Endothelial cell (in vitro differentiated cells): ENCODE measurements around the gene SF3B3. TPM values are rescaled to one million over a fixed set of nuclear protein-coding genes. Genes with fewer than 3 reads are reported as not detected.
A peak's percentile ranks its signal among the peaks of the same experiment; 100 is the strongest.
"Not testable (repeated sequence)": the region's sequence is repeated elsewhere in the genome, so short reads cannot be mapped to it uniquely, and the experiment has no call there.

Source experiments
- DNase-seq: peaks from one replicate; pipeline ENCODE4 v3.0.0; 2021; ENCODE audit warnings: low spot score
- H3K27ac Mint-ChIP-seq: one replicate; pipeline ENCODE4 v1.8.0; 2021; ENCODE audit warnings: mixed read lengths, inconsistent platforms; ENCODE audit not compliant: unreplicated experiment
- H3K27me3 Mint-ChIP-seq: one replicate; pipeline ENCODE4 v1.8.0; 2021; ENCODE audit warnings: mild to moderate bottlenecking, moderate library complexity, mixed read lengths, inconsistent platforms; ENCODE audit not compliant: unreplicated experiment
- H3K36me3 Mint-ChIP-seq: one replicate; pipeline ENCODE4 v1.8.0; 2021; ENCODE audit warnings: mild to moderate bottlenecking, low read depth, mixed read lengths, inconsistent platforms; ENCODE audit not compliant: unreplicated experiment
- H3K4me1 Mint-ChIP-seq: one replicate; pipeline ENCODE4 v1.8.0; 2021; ENCODE audit warnings: mild to moderate bottlenecking, mixed read lengths, inconsistent platforms; ENCODE audit not compliant: unreplicated experiment
- H3K4me3 Mint-ChIP-seq: one replicate; pipeline ENCODE4 v1.8.0; 2021; ENCODE audit warnings: mild to moderate bottlenecking, mixed read lengths, inconsistent platforms; ENCODE audit not compliant: unreplicated experiment
- H3K9me3 Mint-ChIP-seq: one replicate; pipeline ENCODE4 v1.8.0; 2021; ENCODE audit warnings: mixed read lengths, inconsistent platforms; ENCODE audit not compliant: unreplicated experiment
- CTCF ChIP-seq: fragments of 200-600 bp; sonication (generic); IDR thresholded peaks from one replicate; pipeline ENCODE4 v1.5.0; 2021; ENCODE audit warnings: antibody characterized with exemption; ENCODE audit not compliant: unreplicated experiment
- total RNA-seq: library from RNA; stranded (reverse); fragmentation: NEBNext Ultra II Directional; extraction: Animal tissue kit (Norgen Biotek cat#: 25700); gene quantifications from one replicate; pipeline ENCODE4 v1.2.1, GENCODE V29; 2021; ENCODE audit not compliant: unreplicated experiment

The SF3B3 gene
- total RNA-seq, 1 donor from 2014 or later = 228 TPM

DNA sequence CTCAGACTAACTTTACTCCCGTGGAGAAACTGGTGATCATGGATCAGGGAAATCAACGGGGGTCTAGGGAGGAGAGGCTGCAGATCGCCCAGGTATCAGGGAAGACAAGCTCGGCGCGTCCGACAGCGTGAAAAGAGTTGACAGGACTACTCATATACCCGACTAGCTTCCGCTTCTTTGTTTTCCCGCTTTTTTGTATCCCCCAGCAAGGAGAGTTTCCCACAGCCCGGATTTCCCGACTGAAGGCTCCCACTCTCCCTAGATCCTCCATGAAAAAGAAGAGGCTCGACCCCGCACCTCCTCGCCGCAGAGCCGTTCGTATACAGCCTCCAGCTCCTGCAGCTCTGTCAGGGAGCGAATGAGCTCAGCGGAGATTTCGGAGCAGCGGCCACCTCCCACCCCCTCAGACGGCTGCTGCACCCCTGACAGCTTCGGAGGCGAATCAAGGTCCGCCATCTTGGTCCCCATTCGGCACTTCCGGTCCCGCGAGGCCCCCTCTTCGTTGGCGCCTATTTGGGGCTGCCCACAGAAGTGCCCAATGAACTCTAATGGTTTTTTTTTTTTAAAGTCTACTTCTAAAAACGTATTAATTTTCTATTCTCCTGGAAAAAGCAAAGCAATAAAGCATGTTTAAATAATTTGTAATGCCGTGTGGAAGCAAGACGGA, 407 bp upstream of the SF3B3 start, which contains the start of gene COG4:
Gene COG4, minus strand, starts transcription at position 479 of the 667 bp plus-strand sequence. Its CDS starts 11 bp downstream, at position 468.
- DNase-seq = peak; percentile 87
- Mint-ChIP-seq H3K4me3 (peak within 1 kb of the TSS; percentile 100), H3K27ac (peak within 1 kb of the TSS; percentile 98), H3K4me1 (peaks cover 32% of the 10 kb centered on the region), H3K36me3 (peaks cover 6% of the 10 kb centered on the region), H3K9me3 (no peaks in the 10 kb centered on the region), H3K27me3 (peaks cover 4% of the 10 kb centered on the region)
- no peak for TF ChIP-seq CTCF

DNA sequence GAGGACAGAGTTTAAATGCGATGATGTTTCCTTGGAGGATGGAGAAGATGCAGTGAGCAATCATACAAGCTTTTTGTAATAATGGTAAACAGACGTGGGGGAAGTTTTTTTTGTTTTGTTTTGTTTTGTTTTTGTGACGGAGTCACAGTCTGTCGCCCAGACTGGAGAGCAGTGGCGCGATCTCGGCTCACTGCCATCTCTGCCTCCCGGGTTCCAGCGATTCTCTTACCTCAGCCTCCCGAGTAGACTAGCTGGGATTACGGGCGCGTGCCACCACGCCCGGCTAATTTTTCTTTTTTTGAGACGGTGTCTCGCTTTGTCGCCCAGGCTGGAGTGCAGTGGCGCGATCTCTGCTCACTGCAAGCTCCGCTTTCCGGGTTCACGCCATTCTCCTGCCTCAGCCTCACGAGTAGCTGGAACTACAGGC, 796 bp downstream of the SF3B3 start:
- H3K27me3 Mint-ChIP-seq, H3K36me3 Mint-ChIP-seq, H3K9me3 Mint-ChIP-seq: not testable (repeated sequence)
- H3K27ac Mint-ChIP-seq = peak overlapping the region; percentile 98
- peak; percentile 7 for DNase-seq
- peaks cover 32% of the 10 kb centered on the region for H3K4me1 Mint-ChIP-seq
- peak overlapping the region; percentile 100 for H3K4me3 Mint-ChIP-seq

DNA sequence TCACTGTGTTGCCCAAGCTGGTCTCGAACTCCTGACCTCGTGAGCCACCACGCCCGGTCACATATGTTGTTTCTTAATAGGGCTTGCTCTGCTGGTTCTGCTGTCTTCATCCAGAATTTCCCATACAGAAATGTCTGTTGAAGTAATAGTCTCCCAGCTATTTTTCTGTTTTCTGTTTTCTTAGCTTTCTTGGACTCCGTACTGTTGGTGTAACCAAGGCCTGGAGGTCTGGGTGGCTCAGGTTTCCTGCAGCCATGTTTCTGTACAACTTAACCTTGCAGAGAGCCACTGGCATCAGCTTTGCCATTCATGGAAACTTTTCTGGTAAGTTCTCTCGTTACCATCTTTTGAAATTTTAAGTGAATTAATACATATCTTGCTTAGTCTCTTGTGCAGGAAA, 2.8 kb downstream of the SF3B3 start:
- H3K27ac Mint-ChIP-seq = no peak overlapping the region
- H3K36me3 Mint-ChIP-seq = peaks cover 17% of the 10 kb centered on the region
- no peaks in the 10 kb centered on the region for H3K9me3 Mint-ChIP-seq
- peaks cover 6% of the 10 kb centered on the region for H3K27me3 Mint-ChIP-seq
- peaks cover 32% of the 10 kb centered on the region for H3K4me1 Mint-ChIP-seq
- TF ChIP-seq CTCF = no peak
- H3K4me3 Mint-ChIP-seq = peak overlapping the region; percentile 85
- no peak for DNase-seq

DNA sequence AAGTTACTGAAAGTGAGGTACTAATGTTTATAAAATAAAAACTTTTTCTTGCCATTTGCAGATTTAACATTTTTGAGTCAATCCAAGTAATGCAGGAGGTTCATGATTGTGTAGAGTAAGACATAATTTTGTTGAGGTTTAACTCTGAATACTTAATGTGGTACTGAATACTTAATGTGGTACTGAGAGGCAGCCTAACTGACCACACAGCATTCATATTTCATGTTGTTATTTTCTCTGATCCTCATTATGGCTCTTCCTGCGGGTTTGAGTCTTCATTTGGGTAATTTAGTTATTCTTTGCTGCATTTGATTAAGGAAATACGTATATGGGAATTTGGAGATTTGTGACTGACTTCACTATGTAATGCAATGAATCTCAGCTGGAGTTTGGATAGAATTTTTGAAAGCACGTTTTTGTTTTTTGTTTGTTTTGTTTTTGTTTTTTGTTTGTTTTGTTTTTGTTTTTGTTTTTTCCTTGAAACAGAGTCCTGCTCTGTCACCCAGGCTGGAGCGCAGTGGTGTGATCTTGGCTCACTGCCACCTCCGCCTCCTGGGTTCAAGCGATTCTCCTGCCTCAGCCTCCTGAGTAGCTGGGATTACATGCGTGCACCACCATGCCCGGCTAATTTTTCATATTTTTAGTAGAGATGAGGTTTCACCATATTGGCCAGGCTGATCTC, 3.8 kb downstream of the SF3B3 start:
- H3K4me1 Mint-ChIP-seq = peaks cover 31% of the 10 kb centered on the region
- no peaks in the 10 kb centered on the region for H3K9me3 Mint-ChIP-seq
- peaks cover 23% of the 10 kb centered on the region for H3K36me3 Mint-ChIP-seq
- H3K27ac Mint-ChIP-seq = no peak overlapping the region
- DNase-seq = no peak
- no peak overlapping the region for H3K4me3 Mint-ChIP-seq
- no peak for TF ChIP-seq CTCF
- H3K27me3 Mint-ChIP-seq = peaks cover 6% of the 10 kb centered on the region

DNA sequence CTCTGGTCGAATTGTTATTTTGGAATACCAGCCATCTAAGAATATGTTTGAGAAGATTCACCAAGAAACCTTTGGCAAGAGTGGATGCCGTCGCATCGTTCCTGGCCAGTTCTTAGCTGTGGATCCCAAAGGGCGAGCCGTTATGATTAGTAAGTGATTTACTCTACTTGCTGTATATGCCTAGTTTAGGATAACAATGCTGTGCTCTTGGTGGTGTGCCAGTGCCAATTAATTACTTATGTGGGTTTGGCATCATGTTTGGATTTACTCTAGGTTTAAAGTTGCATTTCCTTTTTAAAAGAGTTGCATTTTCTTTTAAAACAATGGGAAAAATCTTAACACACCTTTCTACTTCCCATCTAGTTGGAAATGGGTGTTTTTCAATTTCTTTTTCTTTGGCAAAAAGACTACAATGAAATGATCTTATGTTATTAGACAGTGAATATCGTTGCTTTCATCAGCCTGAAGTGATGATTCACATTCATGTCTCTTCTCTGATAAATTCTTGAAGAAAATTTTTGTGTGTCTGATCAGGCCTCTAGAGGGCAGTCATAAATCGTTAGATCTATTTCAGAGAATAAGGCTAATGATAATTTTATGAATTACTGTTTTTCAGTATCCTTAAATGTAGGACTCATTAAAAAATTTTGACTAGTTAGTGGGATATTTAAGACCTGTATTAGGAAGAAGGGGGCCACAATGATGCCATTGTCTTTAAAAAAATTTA, 5.6 kb downstream of the SF3B3 start:
- TF ChIP-seq CTCF = peak; percentile 58
- no peak for DNase-seq
- Mint-ChIP-seq H3K36me3 (peaks cover 31% of the 10 kb centered on the region), H3K27me3 (peaks cover 6% of the 10 kb centered on the region), H3K27ac (no peak overlapping the region), H3K4me3 (no peak overlapping the region), H3K9me3 (no peaks in the 10 kb centered on the region), H3K4me1 (peaks cover 20% of the 10 kb centered on the region)
